Measurements from ENCODE around the gene TRANK1.

Gene TRANK1

GRCh38 chr3:36943601-36944000 lies 1.3 kb downstream of the TRANK1 start:
- Histone ChIP-seq H3K4me3 (ENCODE audit: low read depth, low read length) (no peak overlapping the region), H3K27ac (ENCODE audit: extremely low read depth, low read depth, low read length) (no peak overlapping the region), H3K36me3 (ENCODE audit: control insufficient read depth in 2 of 2, insufficient read depth in 1 of 2, low read length in 2 of 2) (no peaks in the 10 kb centered on the region), H3K9me3 (ENCODE audit: control insufficient read depth, insufficient read depth, low read depth, low read length) (no peaks in the 10 kb centered on the region), H3K4me1 (ENCODE audit: control insufficient read depth, insufficient read depth, low read length) (no peaks in the 10 kb centered on the region)
- ChIA-PET CTCF (interaction anchor here (1.1 kb wide), 1 partner anchor 15 kb away, joined by 5 read pairs; no protein-coding TSS in a partner anchor), POLR2A (no interaction called here)
- TF ChIP-seq ZBTB10 (tag by site-specific recombination; IDR thresholded peaks at IDR 0.05) (no peak), ZNF2 (tag by site-specific recombination; IDR thresholded peaks at IDR 0.05) (no peak), BCL11B (tag by site-specific recombination; IDR thresholded peaks at IDR 0.05; ENCODE audit: low read depth) (no peak), ZNF274 (IDR thresholded peaks at IDR 0.05; ENCODE audit: low read length) (no peak), ZNF274 (tag by site-specific recombination; IDR thresholded peaks at IDR 0.05; ENCODE audit: borderline replicate concordance) (no peak), ZNF239 (tag by site-specific recombination; IDR thresholded peaks at IDR 0.05) (no peak), ZNF140 (tag by site-specific recombination; IDR thresholded peaks at IDR 0.05) (no peak), ZNF660 (tag by site-specific recombination; IDR thresholded peaks at IDR 0.05) (no peak), ZNF114 (tag by site-specific recombination; IDR thresholded peaks at IDR 0.05) (no peak), ZFP69B (tag by site-specific recombination; IDR thresholded peaks at IDR 0.05) (no peak), ZNF311 (tag by site-specific recombination; IDR thresholded peaks at IDR 0.05; ENCODE audit: borderline replicate concordance) (no peak), PRDM1 (tag by site-specific recombination; IDR thresholded peaks at IDR 0.05) (no peak), ZNF514 (tag by site-specific recombination; IDR thresholded peaks at IDR 0.05) (no peak), MEIS1 (CRISPR knock-in tag; IDR thresholded peaks at IDR 0.05; ENCODE audit: borderline replicate concordance) (no peak), ZNF777 (tag by site-specific recombination; IDR thresholded peaks at IDR 0.05; ENCODE audit: borderline replicate concordance) (no peak), ZNF677 (tag by site-specific recombination; IDR thresholded peaks at IDR 0.05) (no peak)
- TF ChIP-seq, protein P1, sequence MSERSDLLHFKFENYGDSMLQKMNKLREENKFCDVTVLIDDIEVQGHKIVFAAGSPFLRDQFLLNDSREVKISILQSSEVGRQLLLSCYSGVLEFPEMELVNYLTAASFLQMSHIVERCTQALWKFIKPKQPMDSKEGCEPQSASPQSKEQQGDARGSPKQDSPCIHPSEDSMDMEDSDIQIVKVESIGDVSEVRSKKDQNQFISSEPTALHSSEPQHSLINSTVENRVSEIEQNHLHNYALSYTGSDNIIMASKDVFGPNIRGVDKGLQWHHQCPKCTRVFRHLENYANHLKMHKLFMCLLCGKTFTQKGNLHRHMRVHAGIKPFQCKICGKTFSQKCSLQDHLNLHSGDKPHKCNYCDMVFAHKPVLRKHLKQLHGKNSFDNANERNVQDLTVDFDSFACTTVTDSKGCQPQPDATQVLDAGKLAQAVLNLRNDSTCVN (tag by site-specific recombination; optimal IDR thresholded peaks at IDR 0.05): no peak

DNA sequence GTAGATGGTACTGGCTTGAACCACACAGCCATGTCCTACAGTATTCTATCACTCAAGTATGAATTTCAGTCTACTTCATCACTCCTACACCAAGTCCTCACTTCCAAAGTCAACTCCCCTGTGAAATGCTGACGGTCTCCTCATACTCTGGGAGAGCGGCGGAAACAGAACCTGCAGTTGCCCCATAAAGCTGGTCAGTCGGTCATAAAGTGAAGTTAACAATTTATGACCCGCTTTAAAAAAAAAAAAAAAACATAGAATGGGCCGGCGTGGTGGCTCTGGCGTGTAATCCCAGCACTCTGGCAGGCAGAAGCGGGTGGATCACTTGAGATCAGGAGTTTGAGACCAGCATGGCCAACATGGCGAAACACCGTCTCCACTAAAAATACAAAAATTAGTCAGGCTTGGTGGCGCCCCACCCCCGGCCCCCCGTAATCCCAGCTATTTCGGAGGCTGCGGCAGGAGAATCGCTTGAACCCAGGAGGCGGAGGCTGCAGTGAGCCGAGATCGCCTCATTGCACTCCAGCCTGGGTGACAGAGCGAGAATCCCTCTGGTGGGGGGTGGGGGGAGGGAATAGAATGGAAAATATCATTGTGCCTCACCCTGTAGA lies 2.1 kb downstream of the TRANK1 start:
- TF ChIP-seq, protein P2, sequence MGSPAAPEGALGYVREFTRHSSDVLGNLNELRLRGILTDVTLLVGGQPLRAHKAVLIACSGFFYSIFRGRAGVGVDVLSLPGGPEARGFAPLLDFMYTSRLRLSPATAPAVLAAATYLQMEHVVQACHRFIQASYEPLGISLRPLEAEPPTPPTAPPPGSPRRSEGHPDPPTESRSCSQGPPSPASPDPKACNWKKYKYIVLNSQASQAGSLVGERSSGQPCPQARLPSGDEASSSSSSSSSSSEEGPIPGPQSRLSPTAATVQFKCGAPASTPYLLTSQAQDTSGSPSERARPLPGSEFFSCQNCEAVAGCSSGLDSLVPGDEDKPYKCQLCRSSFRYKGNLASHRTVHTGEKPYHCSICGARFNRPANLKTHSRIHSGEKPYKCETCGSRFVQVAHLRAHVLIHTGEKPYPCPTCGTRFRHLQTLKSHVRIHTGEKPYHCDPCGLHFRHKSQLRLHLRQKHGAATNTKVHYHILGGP (tag by site-specific recombination; IDR thresholded peaks at IDR 0.05): no peak
- TF ChIP-seq ZNF624 (tag by site-specific recombination; IDR thresholded peaks at IDR 0.05) (no peak), ZNF747 (tag by site-specific recombination; IDR thresholded peaks at IDR 0.05) (no peak), ZNF174 (tag by site-specific recombination; IDR thresholded peaks at IDR 0.05) (no peak), ZNF404 (tag by site-specific recombination; IDR thresholded peaks at IDR 0.05) (no peak), ZNF157 (tag by site-specific recombination; IDR thresholded peaks at IDR 0.05) (no peak)
- ChIA-PET POLR2A (no interaction called here), CTCF (interaction anchor here (1.1 kb wide), 1 partner anchor 15 kb away, joined by 5 read pairs; no protein-coding TSS in a partner anchor)

More for the DNA sequence above, 2.1 kb downstream of the TRANK1 start:
- Histone ChIP-seq H3K36me3 (ENCODE audit: control insufficient read depth in 2 of 2, insufficient read depth in 1 of 2, low read length in 2 of 2) (no peaks in the 10 kb centered on the region), H3K4me3 (ENCODE audit: low read depth, low read length) (no peak overlapping the region), H3K4me1 (ENCODE audit: control insufficient read depth, insufficient read depth, low read length) (no peaks in the 10 kb centered on the region), H3K9me3 (ENCODE audit: control insufficient read depth, insufficient read depth, low read depth, low read length) (no peaks in the 10 kb centered on the region), H3K27ac (ENCODE audit: extremely low read depth, low read depth, low read length) (no peak overlapping the region)

Measured in HEK293 (cell line).